ENCODE results near the gene SDK1.

The SDK1 gene

DNA sequence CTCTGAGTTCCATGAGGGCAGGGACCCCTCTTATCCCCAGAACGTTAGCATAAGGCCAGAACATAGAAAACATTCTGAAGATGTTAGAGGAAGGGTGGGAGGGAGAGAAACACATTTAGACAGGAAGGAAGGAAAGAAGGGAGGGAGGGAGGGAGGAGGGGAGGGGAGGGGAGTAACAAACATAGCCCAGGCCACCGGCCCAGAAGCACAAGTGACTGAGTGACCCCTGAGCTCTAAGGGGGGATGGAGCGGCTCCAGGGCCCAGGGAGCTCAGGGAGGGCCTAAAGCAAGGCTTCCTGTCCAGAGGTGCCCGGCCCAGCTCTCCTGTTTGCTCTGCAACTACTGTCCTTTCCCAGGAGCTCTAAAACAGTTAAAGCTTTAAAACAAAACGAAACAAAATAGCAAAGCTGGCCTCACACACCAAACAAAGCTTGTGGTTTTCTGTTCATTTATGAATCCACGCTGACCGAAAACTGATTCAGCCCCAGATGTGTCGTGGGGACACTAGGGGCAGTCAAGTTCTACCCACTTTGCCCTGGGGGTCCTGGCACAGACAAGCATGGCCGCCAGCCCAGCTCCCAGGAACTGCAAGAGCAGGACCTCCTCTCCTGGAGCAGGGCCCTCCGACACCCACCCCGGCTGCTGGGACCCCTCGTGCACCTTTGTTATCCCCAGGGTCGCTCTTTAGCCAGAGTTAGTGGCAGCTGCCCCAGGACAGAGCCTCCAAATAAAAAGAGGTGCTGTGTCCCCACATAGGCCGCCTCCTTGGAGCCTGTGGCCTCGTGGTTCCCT lies 884.9 kb downstream of the SDK1 start:
- TF ChIP-seq POLR2A (IDR thresholded peaks at IDR 0.05; ENCODE audit: extremely low read depth, insufficient read length) (no peak), MAX (IDR thresholded peaks at IDR 0.05; ENCODE audit: low read depth, low read length) (no peak), CTCF (IDR thresholded peaks at IDR 0.05; ENCODE audit: low read depth, low read length) (peak; percentile 3), MYC (IDR thresholded peaks at IDR 0.05; ENCODE audit: low read depth, low read length) (no peak)
- no peak overlapping the region for H3K4me3 ChIP-seq (ENCODE audit: low read depth, low read length)
- no peak for DNase-seq (ENCODE audit: low read depth)

GRCh38 chr7:4186513-4186780 lies 885.4 kb downstream of the SDK1 start:
- DNase-seq (ENCODE audit: low read depth), result no peak
- no peak overlapping the region for H3K4me3 ChIP-seq (ENCODE audit: low read depth, low read length)
- TF ChIP-seq CTCF (IDR thresholded peaks at IDR 0.05; ENCODE audit: low read depth, low read length) (no peak), MYC (IDR thresholded peaks at IDR 0.05; ENCODE audit: low read depth, low read length) (no peak), POLR2A (IDR thresholded peaks at IDR 0.05; ENCODE audit: extremely low read depth, insufficient read length) (no peak), MAX (IDR thresholded peaks at IDR 0.05; ENCODE audit: low read depth, low read length) (no peak)

- no peak overlapping the region for H3K4me3 ChIP-seq (ENCODE audit: low read depth, low read length)
- no peak for TF ChIP-seq POLR2A (IDR thresholded peaks at IDR 0.05; ENCODE audit: extremely low read depth, insufficient read length)
- no peak for TF ChIP-seq MAX (IDR thresholded peaks at IDR 0.05; ENCODE audit: low read depth, low read length)
- TF ChIP-seq CTCF (IDR thresholded peaks at IDR 0.05; ENCODE audit: low read depth, low read length), result no peak
- TF ChIP-seq MYC (IDR thresholded peaks at IDR 0.05; ENCODE audit: low read depth, low read length), result no peak
- DNase-seq (ENCODE audit: low read depth), result no peak
Measured at GRCh38 chr7:4188651-4189050, 887.6 kb downstream of the SDK1 start.

GRCh38 chr7:4189131-4189570 lies 888.1 kb downstream of the SDK1 start:
- no peak for DNase-seq (ENCODE audit: low read depth)
- no peak for TF ChIP-seq POLR2A (IDR thresholded peaks at IDR 0.05; ENCODE audit: extremely low read depth, insufficient read length)
- H3K4me3 ChIP-seq (ENCODE audit: low read depth, low read length), result no peak overlapping the region

- TF ChIP-seq MYC (IDR thresholded peaks at IDR 0.05; ENCODE audit: low read depth, low read length), result no peak
- no peak overlapping the region for H3K4me3 ChIP-seq (ENCODE audit: low read depth, low read length)
- no peak for DNase-seq (ENCODE audit: low read depth)
Measured at GRCh38 chr7:4190010-4190981, 889.2 kb downstream of the SDK1 start.

DNA sequence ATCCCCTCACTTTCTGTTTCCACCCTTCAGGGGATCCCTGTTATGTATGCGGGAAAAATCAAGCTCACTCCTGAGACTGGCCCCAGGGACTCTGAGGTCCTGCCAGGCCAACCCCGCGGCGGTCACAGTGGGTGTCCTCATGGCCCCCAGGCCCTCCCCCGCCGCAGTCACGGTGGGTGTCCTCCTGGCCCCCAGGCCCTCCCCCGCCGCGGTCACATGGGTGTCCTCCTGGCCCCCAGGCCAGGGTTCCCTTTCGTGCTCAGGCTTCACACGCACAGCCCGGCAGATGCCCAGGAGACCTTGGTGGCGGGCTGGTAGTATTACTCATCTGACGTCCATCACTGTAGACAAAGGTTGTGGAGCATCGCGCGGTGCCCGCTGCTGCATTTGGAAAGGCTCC lies 890.0 kb downstream of the SDK1 start:
- H3K4me3 ChIP-seq (ENCODE audit: low read depth, low read length), result no peak overlapping the region
- no peak for DNase-seq (ENCODE audit: low read depth)

More for the DNA sequence above, 890.0 kb downstream of the SDK1 start:
- TF ChIP-seq MAX (IDR thresholded peaks at IDR 0.05; ENCODE audit: low read depth, low read length) (no peak), CTCF (IDR thresholded peaks at IDR 0.05; ENCODE audit: low read depth, low read length) (no peak), POLR2A (IDR thresholded peaks at IDR 0.05; ENCODE audit: extremely low read depth, insufficient read length) (no peak), MYC (IDR thresholded peaks at IDR 0.05; ENCODE audit: low read depth, low read length) (no peak)

Measured in NB4 (cell line).